Prostate gland (tissue), 2 donors: ENCODE measurements around the gene OR10R2.

Experiments
- POLR2AphosphoS5 ChIP-seq: sonication (generic); formaldehyde crosslinking; IDR thresholded peaks from one replicate; pipeline ENCODE4 v1.6.1; 2017; ENCODE audit warnings: antibody characterized with exemption
- TF ChIP-seq, protein P1 (sequence below), 4 experiments: fragments of 200-600 bp in 2 of 4; fragments of 450-650 bp in 2 of 4; sonication (generic) in 2 of 4; IDR thresholded peaks; 1 replicate in 3 of 4; 2 replicates in 1 of 4; pipeline ENCODE4 v1.5.1; 2016 to 2019; ENCODE audit warnings: antibody characterized with exemption in 4 of 4, mild to moderate bottlenecking in 2 of 4, moderate library complexity in 2 of 4

DNA sequence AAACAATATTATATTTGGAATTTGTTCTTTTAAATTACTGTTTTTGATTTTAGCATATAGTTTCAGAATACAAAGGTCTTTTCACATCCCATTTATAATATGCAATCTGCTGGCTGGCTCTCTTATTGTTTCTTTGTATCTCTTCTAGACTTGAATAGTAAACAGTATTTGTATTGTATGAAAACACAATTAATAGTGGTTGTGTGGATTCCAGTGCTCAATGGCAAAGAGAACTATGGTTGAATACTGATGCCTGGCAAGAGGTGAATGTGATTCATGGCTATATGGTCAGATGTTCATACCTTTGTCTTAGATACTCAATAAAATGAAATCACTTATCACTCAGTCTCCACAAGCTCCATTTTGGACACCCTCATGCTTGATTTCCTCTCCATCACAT lies 44.9 kb downstream of the OR10R2 start:
- TF ChIP-seq POLR2AphosphoS5: no peak
- TF ChIP-seq, protein P1, sequence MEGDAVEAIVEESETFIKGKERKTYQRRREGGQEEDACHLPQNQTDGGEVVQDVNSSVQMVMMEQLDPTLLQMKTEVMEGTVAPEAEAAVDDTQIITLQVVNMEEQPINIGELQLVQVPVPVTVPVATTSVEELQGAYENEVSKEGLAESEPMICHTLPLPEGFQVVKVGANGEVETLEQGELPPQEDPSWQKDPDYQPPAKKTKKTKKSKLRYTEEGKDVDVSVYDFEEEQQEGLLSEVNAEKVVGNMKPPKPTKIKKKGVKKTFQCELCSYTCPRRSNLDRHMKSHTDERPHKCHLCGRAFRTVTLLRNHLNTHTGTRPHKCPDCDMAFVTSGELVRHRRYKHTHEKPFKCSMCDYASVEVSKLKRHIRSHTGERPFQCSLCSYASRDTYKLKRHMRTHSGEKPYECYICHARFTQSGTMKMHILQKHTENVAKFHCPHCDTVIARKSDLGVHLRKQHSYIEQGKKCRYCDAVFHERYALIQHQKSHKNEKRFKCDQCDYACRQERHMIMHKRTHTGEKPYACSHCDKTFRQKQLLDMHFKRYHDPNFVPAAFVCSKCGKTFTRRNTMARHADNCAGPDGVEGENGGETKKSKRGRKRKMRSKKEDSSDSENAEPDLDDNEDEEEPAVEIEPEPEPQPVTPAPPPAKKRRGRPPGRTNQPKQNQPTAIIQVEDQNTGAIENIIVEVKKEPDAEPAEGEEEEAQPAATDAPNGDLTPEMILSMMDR (IDR thresholded peaks at IDR 0.05): no peak
